Stimulated activated CD4-positive, alpha-beta T cell treated with anti-CD3 and anti-CD28 coated beads, Interleukin-2, amount 100 ng/mL, for 48 hours (primary cell): ENCODE measurements around the gene UBL4B.

ENCODE experiments used
- DNase-seq, 2 donors: peaks; one replicate each; pipeline ENCODE4 v3.0.0-alpha.2; 2020

UBL4B gene

GRCh38 chr1:110085671-110086070 is 26.6 kb upstream of the UBL4B start:
- DNase-seq = no peak

DNA sequence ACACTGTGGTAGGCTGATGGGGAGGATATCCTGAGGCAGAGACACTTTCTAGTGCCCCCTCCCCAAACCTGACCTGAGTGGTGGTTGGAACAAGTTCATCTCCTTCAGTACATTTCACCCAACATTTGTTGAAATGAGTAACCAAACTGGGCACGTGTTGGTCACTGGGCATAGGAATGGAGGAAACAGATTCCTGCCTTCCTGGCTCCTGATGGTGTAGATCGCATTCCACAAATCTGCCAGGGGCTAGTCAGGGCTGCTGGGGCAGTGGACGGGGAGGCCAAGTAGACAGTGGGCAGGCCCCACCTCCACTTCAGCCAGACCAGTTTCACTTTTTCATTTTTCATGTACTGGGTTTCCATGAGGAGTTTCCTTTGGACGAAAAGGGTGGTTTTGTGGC is 25.3 kb upstream of the UBL4B start:
- DNase-seq = no peak

- peak; percentile 46 to 54 for DNase-seq
These were observed 24.2 kb upstream of the UBL4B start for GRCh38 chr1:110087812-110088738.

- DNase-seq = no peak
These were observed 23.4 kb upstream of the UBL4B start for GRCh38 chr1:110088739-110089316.

- DNase-seq = no peak
These were observed 22.5 kb upstream of the UBL4B start for GRCh38 chr1:110089561-110090275.

DNA sequence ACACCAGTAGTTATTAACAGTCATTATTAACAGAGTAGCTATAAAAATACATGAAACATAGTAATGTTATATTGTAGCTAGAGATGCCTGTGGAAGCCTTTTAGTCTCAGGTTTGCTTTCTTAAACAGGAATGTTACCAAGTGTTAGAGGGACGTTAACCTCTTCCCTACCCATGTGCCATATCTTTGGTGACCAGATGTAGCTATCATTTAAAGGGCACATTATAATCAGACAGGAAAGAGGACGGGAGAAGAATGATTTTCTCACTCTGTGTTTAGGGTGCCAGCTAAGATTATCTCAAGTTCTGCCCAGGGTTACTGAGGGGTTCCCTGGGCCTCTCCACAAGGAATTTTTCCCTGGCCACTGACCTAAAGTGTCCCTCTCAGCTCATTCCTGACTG is 20.9 kb upstream of the UBL4B start:
- no peak for DNase-seq

- no peak for DNase-seq
These were observed 20.5 kb upstream of the UBL4B start for GRCh38 chr1:110091791-110092190.

- no peak for DNase-seq
These were observed 19.3 kb upstream of the UBL4B start for GRCh38 chr1:110092991-110093390.

DNA sequence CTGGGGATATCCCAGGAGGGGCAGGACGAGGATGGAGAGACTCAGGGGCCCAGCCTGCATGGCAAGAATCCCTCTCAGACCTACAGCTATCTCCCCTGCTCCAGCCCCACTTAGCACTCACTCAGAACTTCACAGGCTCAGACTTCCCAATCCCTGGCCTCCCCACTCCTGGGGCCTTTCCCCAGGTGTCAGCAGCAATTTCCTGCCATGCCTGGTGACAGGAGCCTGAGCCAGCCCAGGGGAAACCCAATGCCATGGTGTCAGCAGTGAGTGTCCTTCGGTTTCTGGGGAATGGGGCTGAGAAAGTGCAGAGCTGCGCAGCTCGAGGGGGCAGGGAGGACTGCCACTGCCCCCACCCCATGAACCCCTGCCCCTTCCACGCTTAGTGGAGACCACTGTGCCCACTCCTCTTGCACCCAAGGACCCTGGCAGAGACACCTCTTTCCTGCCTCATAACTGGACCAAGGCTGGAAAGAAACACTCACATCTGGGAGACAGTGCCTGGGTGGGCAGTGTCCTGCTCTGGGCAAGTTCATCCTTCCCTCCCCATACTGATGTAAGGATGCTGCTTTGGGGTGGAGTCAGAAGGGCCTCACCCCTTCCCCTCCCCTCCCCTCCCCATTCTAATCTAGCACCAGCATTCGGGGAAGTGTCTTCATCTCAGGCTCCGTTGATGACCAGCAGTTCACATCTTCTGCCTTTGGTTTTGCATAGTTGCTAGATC is 17.1 kb upstream of the UBL4B start:
- no peak for DNase-seq

DNA sequence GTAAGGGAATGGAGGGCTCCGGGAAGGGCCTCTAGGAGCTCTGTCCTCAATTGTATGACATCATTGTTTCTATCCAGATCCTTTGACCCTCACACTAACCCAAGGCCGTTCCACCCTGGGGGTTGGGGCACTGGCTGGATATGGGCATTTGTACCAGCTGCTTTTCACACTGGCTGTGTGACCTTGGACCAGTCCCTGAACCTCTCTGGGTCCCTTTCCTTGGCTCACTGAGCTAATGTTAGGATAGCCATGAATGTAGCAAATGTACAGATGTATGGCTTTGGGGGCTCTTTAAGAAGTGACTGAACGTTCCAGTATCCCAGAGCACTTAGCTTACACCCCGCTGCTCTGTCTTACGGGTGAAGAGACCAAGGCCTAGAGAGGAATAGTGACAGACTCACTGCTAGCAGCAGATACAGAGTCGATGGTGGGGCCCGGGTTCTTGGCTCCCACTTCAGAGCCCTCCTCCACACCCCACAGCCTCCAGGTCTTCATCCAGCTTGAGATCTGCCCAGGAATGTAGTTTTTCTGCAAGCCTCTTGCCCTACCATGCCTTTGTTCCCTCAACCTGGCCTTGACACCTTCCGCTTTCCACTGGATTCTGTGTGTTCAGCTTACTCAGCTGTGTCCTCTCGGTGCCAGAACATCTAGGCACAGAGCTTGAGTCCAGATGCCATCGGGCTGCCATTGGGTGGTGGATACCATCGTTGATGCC is 14.6 kb upstream of the UBL4B start:
- DNase-seq = no peak

DNA sequence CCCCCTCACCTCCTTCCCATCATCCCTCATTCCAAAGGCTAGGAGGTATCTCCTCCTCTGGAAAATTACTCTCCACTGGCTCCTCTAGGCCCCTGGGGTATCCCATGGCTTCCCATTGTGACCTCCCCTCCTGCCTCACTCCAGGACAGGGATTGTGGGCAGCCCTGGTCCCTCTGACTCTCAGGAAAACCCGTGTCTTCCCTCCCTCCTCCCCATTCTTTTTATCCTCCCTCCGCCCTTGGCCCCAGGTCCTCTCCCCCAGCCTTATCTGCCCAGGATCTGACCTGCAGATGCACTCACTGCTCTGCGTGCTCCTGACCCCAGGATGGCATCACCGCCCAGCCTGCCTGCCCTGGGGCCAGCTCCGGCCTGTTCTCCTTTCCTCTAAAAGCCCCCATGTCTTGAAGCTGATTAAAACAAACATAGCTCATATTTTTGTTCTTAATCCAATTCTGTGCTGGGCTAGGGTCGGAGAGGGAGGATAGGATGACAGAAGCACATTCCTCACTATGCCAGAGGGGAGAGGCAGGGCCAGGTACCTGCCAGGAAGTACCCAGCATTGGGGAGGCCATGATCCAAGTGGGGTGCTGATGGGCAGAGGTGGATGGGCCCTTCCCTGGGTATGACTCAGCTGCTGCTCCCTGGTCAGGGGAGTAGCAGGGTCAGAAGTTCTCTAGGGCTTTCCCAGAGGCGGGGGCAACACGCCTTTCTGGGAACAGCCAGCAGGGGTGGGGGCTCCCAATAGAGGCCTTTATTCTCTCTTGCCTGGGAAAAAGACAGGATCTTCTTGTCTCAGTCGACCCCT is 13.8 kb upstream of the UBL4B start:
- no peak for DNase-seq

- no peak for DNase-seq
These were observed 11.9 kb upstream of the UBL4B start for GRCh38 chr1:110100335-110100734.

GRCh38 chr1:110102081-110102480 is 10.2 kb upstream of the UBL4B start:
- DNase-seq = no peak

DNA sequence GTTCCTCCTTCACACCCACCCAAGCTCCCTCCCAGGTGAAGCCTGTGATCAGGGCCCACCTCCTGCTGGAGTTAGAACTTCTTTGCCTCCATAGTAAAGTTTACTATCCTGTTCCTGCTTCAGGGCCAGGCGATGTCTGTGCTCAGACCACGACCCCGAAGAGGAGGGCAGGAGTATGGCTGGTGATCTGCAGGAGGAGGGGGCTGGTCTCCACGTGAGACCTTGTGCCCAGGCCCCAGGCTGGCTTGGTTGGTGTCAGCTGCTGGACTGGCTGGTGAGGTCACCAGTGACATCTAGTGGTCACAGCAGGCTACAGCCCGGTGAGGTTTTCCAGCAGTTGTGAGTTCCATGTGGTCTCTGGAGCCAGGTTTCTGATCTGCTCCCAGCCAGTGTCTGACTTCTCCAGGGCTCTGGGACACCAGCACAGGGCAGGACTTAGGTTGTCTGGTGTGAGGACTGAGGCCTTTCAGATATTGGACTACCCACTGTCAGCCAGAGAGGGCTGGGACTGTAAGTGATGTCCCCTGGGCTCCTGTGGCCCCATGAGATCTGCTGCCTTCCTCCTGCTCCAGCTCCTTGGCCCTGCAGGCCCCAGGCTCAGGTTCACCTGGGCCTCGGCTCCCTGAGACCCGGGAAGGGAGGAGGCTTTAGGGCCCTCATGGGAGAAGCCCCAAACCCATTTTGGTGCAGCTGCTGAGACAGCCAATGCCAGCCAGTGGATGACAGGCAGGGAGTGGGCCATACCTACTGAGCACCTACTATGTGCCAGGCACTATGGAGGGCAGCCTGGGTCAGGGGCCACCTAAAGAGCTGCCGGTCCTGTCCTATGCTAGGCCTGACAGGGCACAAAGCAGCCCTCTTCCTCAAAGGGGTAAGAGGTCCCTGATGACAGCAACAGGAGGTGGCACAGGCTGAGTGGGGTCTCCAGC is 6.0 kb upstream of the UBL4B start:
- DNase-seq = peak; percentile 47 to 62

- no peak for DNase-seq
These were observed 4.3 kb upstream of the UBL4B start for GRCh38 chr1:110107867-110108469.

DNA sequence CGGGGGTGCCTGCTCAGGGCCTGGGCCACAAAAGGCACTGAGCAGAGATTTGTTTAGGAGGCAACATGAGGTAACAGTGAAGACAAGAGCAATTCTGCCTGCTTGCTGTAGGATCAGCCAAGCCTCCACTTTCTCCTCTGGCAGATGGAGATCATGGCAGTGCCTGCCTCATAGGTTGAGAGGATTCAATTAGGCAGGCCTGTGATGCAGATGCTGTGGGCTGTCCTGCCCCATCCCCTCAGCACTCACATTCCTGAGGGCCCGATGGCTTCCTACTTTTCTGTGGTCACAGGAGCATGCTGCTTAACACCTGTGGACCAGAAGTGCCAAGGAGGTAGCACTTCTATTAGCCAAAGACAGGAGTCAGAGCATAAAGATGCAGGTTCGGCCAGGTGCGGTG is 1.2 kb upstream of the UBL4B start:
- no peak for DNase-seq

GRCh38 chr1:110112656-110113055 is 413 bp downstream of the UBL4B start:
- DNase-seq = no peak

GRCh38 chr1:110113551-110113950 is 1.3 kb downstream of the UBL4B start:
- DNase-seq = no peak

GRCh38 chr1:110114173-110114572 is 1.9 kb downstream of the UBL4B start:
- DNase-seq = no peak

GRCh38 chr1:110114784-110115183 is 2.5 kb downstream of the UBL4B start:
- DNase-seq = no peak
